Neural progenitor cell (in vitro differentiated cells): ENCODE data around the gene ACOT13.

Source experiments
- EZH2 ChIP-seq: fragments of 200-600 bp; sonication (generic); IDR thresholded peaks from 2 replicates; pipeline ENCODE4 v1.6.1; 2017; ENCODE audit warnings: antibody characterized with exemption, mild to moderate bottlenecking, moderate library complexity
- EZH2phosphoT487 ChIP-seq: fragments of 200-600 bp; sonication (generic); IDR thresholded peaks from 2 replicates; pipeline ENCODE4 v1.6.1; 2017; ENCODE audit warnings: antibody characterized with exemption
- TF ChIP-seq, protein P1 (sequence below): fragments of 200-600 bp; sonication (generic); IDR thresholded peaks from 2 replicates; pipeline ENCODE4 v1.5.1; 2017; ENCODE audit warnings: antibody characterized with exemption, mild to moderate bottlenecking

DNA sequence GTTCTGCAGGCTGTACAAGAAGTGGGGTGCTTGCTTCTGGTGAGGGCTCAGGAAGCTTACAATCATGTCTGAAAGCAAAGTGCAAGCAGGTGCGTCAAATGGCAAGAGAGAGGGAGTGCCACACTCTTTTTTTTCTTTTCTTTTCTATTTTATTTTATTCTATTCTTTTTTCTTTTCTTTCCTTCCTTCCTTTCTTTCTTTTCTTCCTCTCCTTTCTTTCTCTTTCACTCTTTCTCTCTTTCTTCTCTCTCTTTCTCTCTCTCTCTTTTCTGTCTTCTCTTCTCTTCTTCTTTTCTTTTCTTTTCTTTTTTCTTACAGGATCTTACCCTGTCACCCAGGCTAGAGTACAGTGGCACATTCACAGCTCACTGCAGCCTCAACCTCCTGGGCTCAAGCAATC lies 19.5 kb downstream of the ACOT13 start:
- TF ChIP-seq, protein P1, sequence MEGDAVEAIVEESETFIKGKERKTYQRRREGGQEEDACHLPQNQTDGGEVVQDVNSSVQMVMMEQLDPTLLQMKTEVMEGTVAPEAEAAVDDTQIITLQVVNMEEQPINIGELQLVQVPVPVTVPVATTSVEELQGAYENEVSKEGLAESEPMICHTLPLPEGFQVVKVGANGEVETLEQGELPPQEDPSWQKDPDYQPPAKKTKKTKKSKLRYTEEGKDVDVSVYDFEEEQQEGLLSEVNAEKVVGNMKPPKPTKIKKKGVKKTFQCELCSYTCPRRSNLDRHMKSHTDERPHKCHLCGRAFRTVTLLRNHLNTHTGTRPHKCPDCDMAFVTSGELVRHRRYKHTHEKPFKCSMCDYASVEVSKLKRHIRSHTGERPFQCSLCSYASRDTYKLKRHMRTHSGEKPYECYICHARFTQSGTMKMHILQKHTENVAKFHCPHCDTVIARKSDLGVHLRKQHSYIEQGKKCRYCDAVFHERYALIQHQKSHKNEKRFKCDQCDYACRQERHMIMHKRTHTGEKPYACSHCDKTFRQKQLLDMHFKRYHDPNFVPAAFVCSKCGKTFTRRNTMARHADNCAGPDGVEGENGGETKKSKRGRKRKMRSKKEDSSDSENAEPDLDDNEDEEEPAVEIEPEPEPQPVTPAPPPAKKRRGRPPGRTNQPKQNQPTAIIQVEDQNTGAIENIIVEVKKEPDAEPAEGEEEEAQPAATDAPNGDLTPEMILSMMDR, result no peak
- TF ChIP-seq EZH2phosphoT487, result no peak
- TF ChIP-seq EZH2, result no peak
